Chondrocyte (in vitro differentiated cells): Measurements from ENCODE around the gene IL17RD. TPM values are rescaled to one million over a fixed set of nuclear protein-coding genes. Genes with fewer than 3 reads are reported as not detected.

Experiments used
- DNase-seq: peaks from one replicate; pipeline ENCODE4 v3.0.0; 2021; ENCODE audit warnings: mixed read lengths, low spot score
- H3K27ac Mint-ChIP-seq: one replicate; pipeline ENCODE4 v1.8.0; 2021; ENCODE audit warnings: mild to moderate bottlenecking, moderate library complexity, mixed read lengths; ENCODE audit not compliant: unreplicated experiment
- H3K27me3 Mint-ChIP-seq: 2 replicates; pipeline ENCODE4 v1.8.0; 2021; ENCODE audit warnings: low read depth, mixed read lengths
- H3K36me3 Mint-ChIP-seq: 2 replicates; pipeline ENCODE4 v1.8.0; 2021; ENCODE audit warnings: low read depth, mixed read lengths
- H3K4me1 Mint-ChIP-seq: 2 replicates; pipeline ENCODE4 v1.8.0; 2021; ENCODE audit warnings: low read depth, mild to moderate bottlenecking, mixed read lengths
- H3K4me3 Mint-ChIP-seq: one replicate; pipeline ENCODE4 v1.8.0; 2021; ENCODE audit warnings: mild to moderate bottlenecking, moderate library complexity, mixed read lengths; ENCODE audit not compliant: unreplicated experiment
- H3K9me3 Mint-ChIP-seq: 2 replicates; pipeline ENCODE4 v1.8.0; 2021; ENCODE audit warnings: low read depth, mixed read lengths
- total RNA-seq: library from RNA; stranded (reverse); gene quantifications from 3 replicates; pipeline ENCODE4 v1.2.1, GENCODE V29; 2021
- TF ChIP-seq, protein P1 (sequence below): fragments of 200-600 bp; sonication (generic); IDR thresholded peaks from 2 replicates; pipeline ENCODE4 v1.5.0; 2021; ENCODE audit warnings: antibody characterized with exemption, mild to moderate bottlenecking, moderate library complexity

Gene IL17RD
- total RNA-seq, 1 donor from 2014 or later: 6.3 TPM

DNA sequence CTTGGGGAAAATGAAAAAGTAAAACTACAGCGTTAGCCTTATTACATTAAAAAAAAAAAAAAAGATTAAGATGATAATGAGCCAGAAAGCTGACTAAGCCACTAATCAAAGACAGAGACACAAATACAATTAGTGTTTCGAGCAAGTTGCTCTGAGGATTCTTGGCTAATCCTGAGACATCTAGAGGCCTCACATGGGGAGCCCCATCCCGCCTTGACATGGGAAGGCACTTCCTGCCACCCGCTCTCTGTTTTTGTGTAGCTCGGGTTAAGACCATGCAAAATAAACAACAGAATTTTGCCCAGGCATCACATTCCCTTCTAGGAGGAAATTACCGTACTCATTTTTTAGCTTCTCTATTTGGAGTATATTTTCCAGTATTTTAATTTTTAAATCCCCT, 19.4 kb upstream of the IL17RD start:
- H3K4me3 Mint-ChIP-seq: no peak overlapping the region
- H3K36me3 Mint-ChIP-seq: peaks cover 1% of the 10 kb centered on the region
- no peaks in the 10 kb centered on the region for H3K9me3 Mint-ChIP-seq
- TF ChIP-seq, protein P1, sequence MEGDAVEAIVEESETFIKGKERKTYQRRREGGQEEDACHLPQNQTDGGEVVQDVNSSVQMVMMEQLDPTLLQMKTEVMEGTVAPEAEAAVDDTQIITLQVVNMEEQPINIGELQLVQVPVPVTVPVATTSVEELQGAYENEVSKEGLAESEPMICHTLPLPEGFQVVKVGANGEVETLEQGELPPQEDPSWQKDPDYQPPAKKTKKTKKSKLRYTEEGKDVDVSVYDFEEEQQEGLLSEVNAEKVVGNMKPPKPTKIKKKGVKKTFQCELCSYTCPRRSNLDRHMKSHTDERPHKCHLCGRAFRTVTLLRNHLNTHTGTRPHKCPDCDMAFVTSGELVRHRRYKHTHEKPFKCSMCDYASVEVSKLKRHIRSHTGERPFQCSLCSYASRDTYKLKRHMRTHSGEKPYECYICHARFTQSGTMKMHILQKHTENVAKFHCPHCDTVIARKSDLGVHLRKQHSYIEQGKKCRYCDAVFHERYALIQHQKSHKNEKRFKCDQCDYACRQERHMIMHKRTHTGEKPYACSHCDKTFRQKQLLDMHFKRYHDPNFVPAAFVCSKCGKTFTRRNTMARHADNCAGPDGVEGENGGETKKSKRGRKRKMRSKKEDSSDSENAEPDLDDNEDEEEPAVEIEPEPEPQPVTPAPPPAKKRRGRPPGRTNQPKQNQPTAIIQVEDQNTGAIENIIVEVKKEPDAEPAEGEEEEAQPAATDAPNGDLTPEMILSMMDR: no peak
- no peak overlapping the region for H3K27ac Mint-ChIP-seq
- H3K4me1 Mint-ChIP-seq: no peaks in the 10 kb centered on the region
- peaks cover 1% of the 10 kb centered on the region for H3K27me3 Mint-ChIP-seq
- DNase-seq: no peak

DNA sequence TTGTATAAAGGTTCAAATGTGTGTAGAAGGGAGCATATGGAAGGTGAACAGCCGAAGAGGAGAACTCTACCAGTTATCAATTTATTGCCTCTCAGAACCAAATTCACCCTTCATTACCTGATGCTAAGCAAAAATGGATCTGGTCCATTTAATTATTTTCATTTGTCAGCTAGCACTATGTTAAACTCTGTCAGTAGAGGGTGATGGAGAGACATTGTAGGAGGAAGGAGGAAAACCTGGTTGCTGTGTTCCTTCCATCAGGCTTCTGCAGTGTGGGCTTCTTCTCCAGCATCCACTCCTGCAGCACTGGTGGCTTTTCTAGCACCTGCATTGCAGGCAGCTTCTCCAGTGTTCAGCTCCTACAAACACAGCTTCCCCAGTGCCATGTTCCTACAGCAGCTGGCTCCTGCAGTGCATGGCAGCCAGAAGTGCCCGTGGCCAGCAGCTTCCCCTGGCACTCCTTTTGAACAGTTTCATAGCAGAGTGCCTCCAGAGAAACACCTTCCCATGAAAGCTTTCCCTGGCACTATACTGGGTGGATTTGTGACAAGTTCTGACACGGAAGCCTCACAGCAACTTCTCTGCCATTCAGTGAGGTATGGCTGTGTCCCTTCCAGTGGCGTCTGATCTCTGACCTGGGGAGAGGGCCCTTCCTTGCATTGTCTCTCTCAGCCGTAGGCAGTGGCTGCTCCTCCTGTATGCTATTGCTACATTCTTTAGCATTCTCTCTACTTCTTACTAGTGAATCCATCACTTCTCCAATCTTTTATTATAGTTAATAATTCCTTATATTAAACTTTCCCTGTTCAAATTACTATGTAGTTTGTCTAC, 14.6 kb upstream of the IL17RD start:
- no peak for DNase-seq
- TF ChIP-seq, protein P1: peak; percentile 76
- Mint-ChIP-seq H3K27ac (no peak overlapping the region), H3K27me3 (peaks cover 3% of the 10 kb centered on the region), H3K36me3 (no peaks in the 10 kb centered on the region), H3K4me1 (peaks cover 6% of the 10 kb centered on the region), H3K9me3 (no peaks in the 10 kb centered on the region), H3K4me3 (no peak overlapping the region)

DNA sequence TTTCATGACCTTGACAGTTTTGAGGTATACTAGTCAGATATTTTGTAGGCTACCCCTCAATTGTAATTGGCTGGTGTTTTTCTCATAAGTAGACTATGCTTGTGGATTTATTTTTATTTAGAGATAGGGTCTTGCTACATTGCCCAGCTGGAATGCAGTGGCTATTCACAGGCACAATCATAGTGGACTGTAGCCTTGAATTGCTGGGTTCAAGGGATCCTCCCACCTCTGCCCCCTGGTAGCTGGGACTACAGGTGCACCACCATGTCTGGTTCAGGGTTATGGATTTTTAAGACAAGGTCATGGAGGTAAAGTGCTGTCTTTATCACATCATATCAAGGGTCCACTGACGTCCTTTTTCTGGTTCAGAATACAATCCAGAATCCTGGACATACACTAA, 10.9 kb upstream of the IL17RD start:
- no peak overlapping the region for H3K4me3 Mint-ChIP-seq
- no peaks in the 10 kb centered on the region for H3K36me3 Mint-ChIP-seq
- H3K4me1 Mint-ChIP-seq: peaks cover 15% of the 10 kb centered on the region
- H3K27me3 Mint-ChIP-seq: peaks cover 2% of the 10 kb centered on the region
- no peak for DNase-seq
- TF ChIP-seq, protein P1: no peak
- H3K27ac Mint-ChIP-seq: no peak overlapping the region
- H3K9me3 Mint-ChIP-seq: no peaks in the 10 kb centered on the region

DNA sequence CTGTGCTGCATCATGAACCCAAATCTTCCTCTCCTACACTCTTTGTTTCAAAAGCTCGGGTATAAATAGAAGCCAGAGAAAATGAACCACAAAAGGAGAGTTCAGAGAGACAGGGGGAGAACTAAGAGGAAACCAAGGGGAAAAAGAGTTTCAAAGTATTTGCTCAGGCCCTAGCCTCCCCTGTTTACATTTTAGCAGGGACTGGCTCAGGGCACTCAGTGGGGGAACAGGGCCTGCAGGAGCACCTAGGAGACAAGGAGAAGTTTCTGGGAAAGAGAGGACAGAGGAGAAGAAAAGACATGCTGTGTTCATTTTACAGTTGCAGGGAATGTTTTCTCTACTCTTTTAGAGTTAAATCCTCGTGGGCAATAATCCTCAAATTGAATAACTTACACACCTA, 8.5 kb upstream of the IL17RD start:
- H3K4me3 Mint-ChIP-seq: no peak overlapping the region
- DNase-seq: no peak
- peaks cover 3% of the 10 kb centered on the region for H3K27me3 Mint-ChIP-seq
- H3K27ac Mint-ChIP-seq: no peak overlapping the region
- H3K4me1 Mint-ChIP-seq: peaks cover 22% of the 10 kb centered on the region
- TF ChIP-seq, protein P1: no peak
- no peaks in the 10 kb centered on the region for H3K9me3 Mint-ChIP-seq
- H3K36me3 Mint-ChIP-seq: no peaks in the 10 kb centered on the region

DNA sequence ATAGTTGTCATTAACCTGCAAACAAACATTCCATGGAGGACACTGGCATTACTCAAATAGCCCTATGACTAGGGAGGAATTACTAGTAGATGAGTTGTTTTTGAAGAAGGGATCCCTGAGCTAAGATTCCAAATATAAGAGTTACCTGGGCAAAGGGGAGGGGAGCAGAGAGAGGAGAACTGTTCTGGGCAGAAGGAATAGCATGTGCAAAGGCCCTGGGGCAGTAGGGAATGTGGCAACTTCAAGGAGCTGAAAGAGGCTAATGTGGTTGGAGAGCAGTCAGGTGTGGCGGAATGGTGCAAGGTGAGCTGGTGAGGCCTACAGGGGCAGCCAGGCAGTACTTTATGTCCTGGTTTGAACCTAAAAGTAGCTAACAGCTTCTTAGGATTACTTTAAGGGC, 5.8 kb upstream of the IL17RD start:
- TF ChIP-seq, protein P1: no peak
- no peak overlapping the region for H3K4me3 Mint-ChIP-seq
- peaks cover 22% of the 10 kb centered on the region for H3K4me1 Mint-ChIP-seq
- H3K27ac Mint-ChIP-seq: no peak overlapping the region
- H3K9me3 Mint-ChIP-seq: no peaks in the 10 kb centered on the region
- no peaks in the 10 kb centered on the region for H3K36me3 Mint-ChIP-seq
- DNase-seq: no peak
- H3K27me3 Mint-ChIP-seq: peaks cover 11% of the 10 kb centered on the region
